GM20431 (cell line): ENCODE data around the gene SLC7A1.

Experiments used
- in situ Hi-C: fragments of 300-500 bp; cut with MseI, MboI; formaldehyde crosslinking; loops from one replicate; pipeline ENCODE4 v1.15.0; 2020; ENCODE audit warnings: low sequenced_read_pairs; ENCODE audit not compliant: unreplicated experiment

SLC7A1 gene

DNA sequence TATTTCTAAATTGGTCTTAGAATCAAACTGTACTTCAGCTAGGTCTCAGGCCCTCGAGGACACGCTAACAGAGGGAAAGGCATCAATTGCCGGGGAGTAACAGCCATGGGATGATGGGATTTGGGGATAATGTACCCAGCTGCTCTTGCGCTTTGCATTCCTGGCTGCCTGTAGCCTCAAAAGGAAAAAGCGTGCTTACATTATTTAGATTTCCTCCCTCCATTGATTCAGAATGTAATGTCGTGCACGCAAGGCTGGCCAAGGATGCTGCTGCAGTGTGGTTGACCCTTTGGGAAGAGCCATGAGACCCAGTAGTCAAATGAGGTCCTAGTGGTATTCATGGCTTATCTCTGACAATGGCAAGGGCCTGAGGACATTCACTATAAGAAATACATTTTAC is 95.1 kb downstream of the SLC7A1 start:
- in situ Hi-C loops, result loop anchor here (10.0 to 25.0 kb wide), 2 partner anchors 204 to 612 kb away; no protein-coding TSS in a partner anchor

DNA sequence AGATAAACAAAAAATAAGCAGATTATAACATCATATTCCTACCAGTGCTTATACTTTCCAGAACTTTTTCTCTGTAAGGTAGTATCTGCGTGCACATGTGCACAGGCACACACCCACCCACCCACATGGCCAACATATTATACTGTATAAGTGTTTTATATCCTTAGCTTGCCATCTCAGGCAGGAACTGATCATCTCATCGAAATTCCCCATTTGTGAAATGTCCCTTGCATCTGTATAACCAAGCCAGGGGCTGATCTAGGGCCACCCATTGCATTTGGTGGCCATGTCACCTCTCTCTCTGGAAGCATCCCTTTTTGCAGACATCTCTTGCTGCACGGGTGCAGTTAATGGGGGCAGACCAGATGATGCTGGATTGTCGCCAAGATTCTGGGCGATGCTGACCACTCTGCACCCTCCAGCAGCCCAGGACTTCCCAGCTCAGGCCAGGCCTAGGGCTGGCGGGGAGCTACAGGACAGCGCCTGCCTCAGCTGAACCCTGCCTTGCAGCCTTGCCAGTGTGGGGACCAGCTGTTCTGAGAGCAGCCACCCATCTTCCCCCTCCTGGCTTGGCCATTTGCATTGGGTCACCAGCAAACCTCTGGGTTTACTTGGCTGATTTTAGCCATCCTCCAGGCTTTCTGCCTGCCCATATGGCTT is 95.9 kb downstream of the SLC7A1 start:
- in situ Hi-C loops, result loop anchor here (10.0 to 25.0 kb wide), 2 partner anchors 205 to 613 kb away; no protein-coding TSS in a partner anchor

DNA sequence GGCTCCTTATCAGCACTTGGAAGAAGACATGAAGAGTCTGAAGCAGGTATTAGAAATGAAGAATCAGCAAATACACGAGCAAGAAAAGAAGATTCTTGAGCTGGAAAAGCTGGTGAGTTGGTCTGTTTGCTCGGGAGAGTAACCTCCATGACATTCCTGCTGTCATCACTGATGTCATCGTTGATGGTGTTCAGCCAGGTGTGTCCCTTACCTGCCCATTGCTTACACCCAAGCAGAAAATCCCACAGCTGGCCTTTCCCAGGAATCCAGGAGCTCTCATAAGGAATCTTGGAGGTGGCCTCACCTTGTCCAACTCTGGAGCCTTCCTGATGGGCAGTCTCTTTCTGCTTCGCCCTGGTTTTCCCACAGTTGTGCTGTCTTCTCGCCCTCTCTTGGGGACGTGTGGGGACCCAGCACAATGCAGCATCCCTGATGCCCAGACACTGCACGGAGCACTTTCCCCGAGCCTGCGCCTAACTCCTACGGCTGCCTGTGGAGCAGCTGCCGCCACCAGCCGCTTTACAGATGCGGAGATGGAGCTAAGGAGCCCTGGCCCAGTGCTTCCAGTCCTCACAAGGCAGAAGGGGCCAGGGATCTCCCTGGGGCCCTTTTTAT is 97.0 kb downstream of the SLC7A1 start:
- in situ Hi-C loops, result no loop called here

DNA sequence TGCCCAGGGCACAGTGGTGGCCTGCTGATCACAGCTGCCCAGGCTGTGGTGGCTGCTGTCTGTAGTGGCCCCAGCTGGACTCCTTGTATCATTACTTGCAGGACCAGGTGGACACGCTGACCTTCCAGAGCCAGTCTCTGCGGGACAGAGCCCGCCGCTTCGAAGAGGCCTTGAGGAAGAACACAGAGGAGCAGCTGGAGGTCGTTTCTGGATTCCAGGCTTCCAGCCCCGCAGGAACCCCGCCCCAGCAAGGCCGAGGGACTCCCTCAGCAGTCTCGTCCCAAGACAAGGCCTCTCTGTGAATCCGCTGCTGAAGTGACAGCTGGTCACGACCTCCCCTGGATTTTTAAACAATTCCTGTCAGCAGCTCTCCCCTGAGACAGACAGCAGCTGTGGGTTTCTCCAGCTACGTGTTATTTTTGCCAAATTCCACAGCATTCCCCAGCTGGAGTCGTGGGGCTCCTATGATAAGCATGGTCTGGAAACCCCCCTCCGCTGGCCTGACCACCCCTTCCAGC is 98.3 kb downstream of the SLC7A1 start:
- in situ Hi-C loops, result no loop called here

DNA sequence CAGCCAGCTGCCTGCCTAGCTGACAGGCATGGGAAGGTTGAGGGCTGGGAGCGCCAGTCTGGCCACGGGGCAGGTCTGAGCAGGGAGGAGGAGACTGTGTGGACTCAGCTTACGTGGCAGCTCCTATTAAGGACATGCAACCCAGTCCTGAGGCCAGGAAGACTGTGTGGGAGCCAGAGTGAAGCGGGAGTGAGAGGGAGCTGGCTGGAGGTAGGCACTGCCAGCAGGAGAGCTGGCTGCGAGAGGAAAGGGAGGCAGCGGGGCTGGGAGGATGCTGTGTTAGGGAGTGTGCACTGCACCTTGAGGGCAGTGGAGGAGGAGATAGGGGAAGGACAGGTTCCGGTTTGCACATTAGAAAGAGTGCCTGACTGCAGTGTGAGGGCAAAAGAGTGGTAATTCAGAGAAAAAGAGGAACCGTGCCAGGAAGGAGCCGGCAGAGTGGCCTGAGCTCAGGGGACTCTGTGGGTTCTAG is 99.2 kb downstream of the SLC7A1 start:
- in situ Hi-C loops, result no loop called here

DNA sequence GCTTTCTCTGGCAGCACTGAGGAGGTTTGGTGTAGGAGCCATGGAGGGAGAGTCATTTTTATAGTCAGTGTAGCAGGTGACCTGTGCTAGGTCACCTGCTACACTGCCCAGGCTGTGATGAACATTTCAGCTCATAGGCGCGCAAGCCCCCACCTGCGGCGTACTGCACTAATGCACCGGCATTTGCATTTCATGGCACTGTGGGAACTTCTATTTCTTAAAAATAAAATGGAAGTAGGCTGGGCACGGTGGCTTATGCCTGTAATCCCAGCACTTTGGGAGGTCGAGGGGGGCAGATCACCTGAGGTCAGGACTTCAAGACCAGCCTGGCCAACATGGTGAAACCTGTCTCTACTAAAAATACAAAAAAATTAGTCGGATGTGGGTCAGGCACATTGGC is 101.0 kb downstream of the SLC7A1 start:
- in situ Hi-C loops, result no loop called here

DNA sequence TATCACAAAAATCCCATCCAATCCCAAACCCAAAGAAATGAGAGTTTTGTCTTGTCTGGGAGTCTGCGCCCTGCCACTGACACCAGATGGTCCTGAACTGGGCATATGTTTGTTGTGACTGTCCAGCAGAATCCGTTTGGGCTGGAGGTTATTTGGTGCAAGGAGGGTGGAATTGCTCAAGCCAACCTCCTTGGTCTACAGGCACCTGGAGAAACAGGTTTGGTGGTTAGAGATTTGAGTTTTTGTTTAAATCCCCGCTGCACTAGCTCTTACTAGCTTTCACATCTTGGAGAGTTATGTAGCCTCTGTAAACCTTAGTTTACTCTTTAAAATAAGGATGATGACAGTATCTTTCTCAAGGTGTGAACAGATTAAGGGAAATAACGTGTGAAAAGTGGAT is 101.7 kb downstream of the SLC7A1 start:
- in situ Hi-C loops, result no loop called here

DNA sequence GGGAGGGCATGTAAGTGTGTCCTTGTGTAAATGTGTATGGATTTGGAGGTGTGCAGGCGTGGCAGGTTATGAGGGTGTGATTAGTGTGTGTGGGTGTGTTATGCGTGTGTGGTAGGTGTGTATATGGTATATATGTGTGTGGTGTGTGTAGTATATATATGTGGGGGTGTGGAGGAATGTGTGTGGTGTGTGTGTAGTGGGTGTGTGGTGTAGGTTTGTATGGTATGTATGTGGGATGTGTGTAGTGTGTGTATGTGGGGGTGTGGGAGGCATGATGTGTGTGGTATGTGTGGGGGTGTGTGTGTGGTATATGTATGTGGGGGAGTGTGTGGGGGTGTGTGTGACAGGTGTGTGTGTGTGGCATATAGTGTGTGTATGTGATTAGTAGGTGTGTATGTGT is 104.2 kb downstream of the SLC7A1 start:
- in situ Hi-C loops, result no loop called here

DNA sequence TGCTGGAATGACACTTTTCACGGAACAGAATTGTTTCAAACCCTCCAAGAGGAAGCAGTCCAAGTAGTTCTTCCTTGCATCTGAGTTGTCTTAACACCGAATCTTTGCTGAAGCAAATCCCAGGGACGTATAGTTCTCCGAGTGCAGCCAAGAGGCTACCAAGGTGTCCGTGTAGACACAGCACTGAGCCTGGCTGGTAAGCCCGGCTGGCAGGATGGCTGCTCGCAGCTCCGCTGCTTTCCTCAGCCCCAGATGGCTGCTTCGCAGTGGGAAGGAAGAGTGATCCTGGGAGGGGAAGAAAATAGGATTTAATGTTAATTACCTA is 105.0 kb downstream of the SLC7A1 start:
- in situ Hi-C loops, result no loop called here

DNA sequence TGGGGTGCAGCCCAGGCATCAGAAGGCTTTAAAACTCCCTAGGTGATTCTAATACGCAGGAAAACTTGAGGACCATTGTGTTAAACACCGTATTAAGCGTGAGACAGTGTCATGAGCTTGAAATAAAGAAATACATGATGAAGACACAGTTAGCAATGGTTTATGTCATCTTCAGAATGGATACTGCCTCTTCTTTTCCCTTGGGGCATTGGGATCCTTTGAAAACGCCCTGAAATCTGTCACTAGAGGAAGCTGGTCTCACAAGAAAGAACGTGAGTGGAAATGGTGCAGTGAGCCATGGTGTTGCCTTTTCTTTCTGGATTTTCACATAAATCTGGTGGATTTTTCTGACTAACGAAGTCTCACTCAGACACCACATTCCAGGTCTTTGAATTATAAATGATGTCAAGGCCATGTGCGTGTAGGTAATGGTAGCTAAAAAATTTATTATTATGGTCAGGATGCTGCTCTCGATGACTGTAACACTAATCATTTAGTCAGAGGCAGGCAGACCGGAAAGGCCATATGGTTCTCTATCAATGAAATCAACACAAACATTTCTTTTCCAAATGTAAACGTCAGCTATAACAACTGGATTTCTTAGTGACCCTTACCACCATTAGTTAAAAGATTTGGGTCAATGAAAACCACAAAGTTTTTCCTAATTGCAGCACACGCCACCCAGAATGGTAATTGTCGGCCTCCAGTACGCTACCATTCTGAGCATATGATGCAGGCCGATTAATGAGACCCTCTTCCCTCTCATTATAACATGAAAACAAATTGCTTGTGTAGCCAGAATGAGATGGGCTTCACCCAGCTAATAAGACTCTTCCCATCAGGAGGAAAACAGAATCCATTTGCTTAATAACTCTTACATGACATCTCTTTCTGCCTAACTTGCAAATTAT is 105.6 kb downstream of the SLC7A1 start:
- in situ Hi-C loops, result no loop called here

DNA sequence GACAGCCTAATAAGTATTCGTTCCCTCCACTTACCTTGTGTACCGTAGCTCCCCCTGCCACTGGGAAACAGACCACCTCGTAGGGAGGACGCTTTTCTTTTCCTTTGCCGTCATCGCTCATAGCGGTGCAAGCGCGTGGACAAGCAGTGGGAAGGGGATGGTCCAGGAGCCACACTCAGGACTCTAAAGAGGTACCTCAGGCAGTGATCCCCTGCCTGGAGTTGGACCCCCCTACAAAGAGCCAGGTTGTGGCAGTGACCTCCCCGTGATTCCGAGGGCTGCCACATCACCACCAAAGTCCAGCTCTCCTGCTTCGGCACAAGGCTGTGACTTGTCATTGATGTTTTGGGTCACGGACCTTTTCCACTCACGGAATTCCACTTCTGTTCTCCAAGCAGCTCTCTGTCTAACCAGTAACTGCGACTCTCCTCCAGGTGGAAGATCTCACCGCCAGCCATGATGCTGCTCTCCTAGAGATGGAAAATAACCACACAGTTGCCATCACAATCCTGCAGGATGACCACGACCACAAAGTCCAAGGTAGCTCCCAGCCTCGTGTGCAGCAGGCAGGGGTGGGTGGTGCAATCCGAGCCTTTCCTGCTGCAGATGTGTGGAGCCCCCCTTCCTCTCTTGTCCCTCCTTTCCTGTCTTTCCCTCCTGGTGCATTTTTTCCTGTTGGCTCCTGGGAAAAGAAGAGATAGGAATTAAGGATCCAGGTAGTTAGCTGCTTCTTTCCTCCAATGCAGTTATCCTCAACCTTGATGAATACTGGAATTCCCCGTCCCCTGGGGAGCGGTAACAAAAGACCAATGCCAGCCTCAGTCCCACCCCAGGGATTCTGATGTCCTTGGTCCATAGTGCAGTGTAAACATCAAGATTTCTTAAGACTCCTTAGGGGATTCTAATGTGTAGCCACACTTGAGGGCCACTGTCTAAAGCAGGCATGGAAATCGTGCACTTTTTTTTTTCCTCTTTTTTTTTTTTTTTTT is 107.7 kb downstream of the SLC7A1 start:
- in situ Hi-C loops, result no loop called here

DNA sequence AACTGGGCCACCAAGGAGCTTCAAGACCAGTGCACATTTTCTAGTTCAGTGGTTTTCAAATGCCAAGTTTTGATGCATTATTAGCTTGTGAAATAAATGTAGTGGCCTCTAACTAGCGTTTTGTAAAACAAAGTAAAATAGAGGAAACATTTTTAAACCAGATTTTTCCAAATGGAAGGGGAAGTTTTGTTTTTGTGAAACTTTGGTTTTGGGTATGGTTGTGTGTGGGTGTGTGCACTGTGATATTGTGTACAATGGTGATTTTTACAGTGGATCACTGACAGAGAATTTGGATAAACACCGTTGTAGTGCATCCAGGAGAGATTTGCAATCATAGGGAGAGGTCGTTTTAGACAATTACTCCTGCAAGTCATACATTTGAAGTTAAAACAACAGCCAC is 108.9 kb downstream of the SLC7A1 start:
- in situ Hi-C loops, result no loop called here

DNA sequence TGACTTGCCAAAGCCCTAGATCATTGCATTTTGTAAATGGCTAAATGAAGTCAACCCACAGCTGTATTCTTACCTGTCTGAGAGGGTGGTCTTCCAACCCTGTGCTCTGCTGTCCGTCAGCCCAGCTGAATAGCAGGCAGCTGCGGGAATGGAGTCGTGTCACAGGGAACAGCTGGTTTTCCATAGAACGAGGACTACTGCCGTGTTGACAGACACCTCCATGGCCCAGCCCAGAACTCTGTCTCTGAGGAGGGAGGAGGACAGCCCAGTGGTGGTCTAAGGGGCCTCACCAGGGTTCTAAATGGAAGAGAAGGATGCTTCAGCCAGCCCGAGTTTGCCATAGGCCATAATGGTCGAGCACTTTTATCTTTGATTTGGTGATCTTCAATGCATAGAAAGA is 110.7 kb downstream of the SLC7A1 start:
- in situ Hi-C loops, result no loop called here

DNA sequence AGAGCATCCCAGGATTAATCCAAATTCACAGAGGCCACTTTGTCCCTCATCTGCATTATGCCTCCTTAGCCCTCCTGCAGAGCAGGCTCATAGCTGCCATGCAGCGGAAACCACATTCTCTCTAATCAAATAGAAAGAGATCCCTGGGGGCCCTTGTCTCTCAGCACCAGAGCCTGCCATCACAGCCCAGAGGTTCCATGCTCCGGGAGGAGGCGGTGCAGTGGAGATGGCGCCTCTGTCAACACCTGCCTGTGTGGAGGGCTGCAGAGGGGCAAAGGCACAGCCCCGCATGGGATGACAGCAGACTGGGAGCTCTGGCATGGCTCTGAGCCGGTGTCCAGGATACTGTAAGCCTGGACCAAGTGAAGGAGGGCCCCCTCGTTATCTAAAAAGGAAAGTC is 111.3 kb downstream of the SLC7A1 start:
- in situ Hi-C loops, result no loop called here

DNA sequence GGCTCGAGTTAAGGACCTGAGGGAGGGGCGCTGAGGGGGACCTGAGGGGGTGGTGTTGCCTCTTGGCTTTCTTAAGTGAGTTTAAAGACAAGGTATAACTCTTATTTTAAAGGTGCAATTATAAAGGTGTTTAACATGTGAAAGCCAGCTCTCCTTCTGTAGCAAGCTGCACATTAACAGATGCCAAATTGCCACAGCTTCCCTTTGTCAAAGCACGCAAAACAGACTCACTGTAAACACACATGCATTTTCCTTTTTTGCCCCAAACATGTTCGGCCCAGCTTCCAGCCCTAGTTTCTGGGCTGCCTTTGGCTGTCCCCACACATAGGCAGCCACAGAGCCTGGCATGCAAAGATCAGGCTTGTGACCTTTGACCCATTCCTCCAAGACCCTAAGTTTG is 111.9 kb downstream of the SLC7A1 start:
- in situ Hi-C loops, result no loop called here

DNA sequence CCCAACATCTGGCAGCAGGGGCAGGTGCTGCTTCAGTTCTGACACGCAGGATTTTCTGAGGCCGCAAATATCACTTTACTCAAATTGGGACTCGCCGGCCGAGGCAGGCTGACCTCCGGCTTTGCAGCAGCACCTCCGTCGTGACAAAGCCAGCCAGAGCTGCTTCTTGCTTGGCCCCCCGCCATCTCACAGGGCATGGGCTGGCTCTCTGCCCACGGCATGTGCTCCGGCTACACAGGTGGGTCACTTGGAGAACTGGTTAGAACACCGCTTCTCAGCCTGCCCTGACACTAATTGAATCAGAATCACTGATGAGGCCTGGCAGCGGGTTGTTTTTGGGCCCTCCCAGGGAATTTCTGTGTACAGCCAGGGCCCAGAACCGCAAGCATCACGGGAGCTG is 112.3 kb downstream of the SLC7A1 start:
- in situ Hi-C loops, result no loop called here

DNA sequence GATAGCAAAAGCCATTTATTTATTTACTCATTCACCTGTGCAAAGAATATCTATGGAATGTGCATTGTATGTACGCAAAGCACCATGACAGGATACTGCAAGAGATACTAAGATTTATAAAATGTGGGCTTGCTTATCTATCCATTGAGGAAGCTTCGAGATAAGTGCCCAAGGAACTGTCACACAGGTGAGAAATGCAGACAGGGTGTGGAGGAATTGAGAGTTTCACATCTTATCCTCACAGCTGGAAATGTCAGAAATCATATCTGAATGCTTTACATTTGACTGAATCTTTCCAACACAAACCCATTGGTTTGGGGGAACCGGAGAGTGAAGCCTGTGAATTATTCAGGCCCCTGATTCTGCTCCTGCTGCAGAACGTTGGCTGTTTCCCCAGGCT is 113.0 kb downstream of the SLC7A1 start:
- in situ Hi-C loops, result no loop called here

DNA sequence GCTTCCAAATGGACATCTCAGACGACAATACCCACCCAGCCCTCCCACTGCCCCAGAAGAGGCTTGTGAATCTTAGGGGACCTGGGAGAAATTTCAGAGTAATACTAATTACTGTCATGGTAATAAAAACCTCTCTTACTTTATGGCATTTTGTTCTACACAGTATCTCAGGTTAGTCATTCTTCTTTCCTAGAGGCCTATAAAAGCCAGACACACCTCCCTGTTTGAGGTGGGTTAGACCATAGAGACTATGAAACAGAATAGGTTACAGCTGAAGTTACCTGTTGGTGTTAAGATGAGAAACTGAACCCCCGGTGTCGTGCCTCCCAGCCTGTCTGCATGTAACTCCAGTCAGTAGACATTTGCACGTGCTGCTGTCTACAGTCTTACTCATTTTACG is 113.9 kb downstream of the SLC7A1 start:
- in situ Hi-C loops, result no loop called here

DNA sequence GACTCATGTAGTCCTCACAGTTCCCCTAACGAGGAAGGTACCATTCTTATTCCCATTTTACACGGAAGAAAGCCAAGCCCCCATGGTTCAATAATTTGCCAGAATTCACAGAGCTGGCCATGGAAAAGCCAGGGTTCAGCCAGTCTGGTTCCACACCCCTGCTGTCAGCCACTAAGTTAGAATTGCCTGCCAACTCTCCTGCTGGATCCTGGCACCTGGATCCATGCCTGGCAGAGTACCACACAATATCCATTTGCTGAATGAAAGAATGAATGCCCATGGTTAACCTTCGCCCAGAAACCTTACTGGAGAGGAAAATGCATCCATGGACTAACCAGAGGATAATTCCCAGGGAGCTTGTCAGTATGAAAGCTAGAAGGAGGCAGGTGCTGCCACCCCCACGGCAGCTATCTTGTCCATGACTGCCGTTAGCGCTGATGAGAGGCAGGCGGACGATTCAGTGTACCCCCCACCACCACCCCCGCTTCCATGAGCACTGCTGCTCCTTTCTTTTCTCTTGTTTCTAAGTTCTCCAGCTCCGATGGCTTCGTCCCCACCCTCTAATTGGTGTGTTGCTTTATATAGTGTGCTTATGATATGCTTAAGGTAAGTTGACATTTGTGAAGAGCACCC is 114.5 kb downstream of the SLC7A1 start:
- in situ Hi-C loops, result no loop called here
